T47D (cell line): Measurements from ENCODE around the gene UBE2J2.

Experiments used
- DNase-seq, 2 experiments: peaks; one replicate each; pipeline versions ENCODE4 v3.0.0 to v3.0.0-alpha.2; 2011 to 2012; ENCODE audit warnings: low read depth in 1 of 2, low spot score in 1 of 2
- JUND ChIP-seq: IDR thresholded peaks from 2 replicates; pipeline ENCODE4 v1.6.1; 2012; ENCODE audit warnings: low read depth
- in situ Hi-C: cut with HindIII; loops from 2 replicates; pipeline ENCODE4 v1.10.0; 2016; ENCODE audit warnings: low sequenced_read_pairs, low pct_unique_long_range_greater_than_20kb

UBE2J2 gene

DNA sequence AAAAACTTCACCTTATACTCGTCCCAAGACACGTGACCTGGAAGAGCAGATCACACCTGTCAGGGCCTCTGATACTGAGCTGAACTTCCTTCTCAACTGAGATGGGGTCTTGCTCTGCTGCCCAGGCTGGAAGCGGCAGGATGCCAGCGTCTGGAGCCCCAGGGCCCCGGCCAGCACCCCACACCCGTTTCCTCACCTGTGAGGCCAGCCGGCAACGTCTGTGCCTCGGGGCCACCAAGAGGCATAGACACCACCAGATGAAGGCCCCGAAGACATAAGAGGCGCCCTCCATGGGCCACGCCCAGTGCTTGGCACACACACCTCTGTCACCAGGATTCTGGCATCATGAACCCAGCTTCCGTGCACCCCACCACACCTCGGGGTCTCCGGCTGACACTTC, 50.3 kb downstream of the UBE2J2 start:
- DNase-seq, result no peak
- TF ChIP-seq JUND, result no peak
- in situ Hi-C loops, result no loop called here

DNA sequence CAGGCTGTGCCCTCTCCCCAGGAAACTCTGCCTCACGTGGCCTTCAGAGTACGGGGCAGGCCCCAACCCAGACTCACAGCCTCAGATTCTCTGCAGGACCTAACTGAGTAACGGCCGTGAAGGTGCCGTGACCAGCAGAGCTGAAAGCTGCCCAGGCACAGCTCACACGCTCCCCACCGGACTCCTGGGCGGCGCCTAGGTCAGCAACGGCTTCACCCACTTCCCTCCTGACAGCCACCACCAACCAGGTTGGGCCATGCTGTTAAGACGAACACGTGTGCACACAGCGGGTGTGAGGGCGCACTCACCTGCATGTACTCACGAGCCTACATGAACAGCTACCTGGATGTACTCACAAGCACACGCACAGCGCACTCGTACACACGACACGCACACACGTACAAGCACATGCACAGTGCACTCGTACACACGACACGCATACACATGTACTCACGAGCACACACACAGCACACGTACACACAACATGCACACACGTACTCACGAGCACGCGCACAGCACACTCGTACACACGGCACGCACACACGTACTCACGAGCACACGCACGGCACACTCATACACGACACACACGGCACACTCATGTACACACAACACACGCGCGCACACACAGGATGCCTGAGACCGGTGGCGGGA, 51.0 kb downstream of the UBE2J2 start:
- in situ Hi-C loops, result no loop called here
- no peak for DNase-seq
- no peak for TF ChIP-seq JUND

GRCh38 chr1:1221887-1222574, 51.6 kb downstream of the UBE2J2 start:
- DNase-seq, result no peak
- no peak for TF ChIP-seq JUND
- in situ Hi-C loops, result no loop called here

DNA sequence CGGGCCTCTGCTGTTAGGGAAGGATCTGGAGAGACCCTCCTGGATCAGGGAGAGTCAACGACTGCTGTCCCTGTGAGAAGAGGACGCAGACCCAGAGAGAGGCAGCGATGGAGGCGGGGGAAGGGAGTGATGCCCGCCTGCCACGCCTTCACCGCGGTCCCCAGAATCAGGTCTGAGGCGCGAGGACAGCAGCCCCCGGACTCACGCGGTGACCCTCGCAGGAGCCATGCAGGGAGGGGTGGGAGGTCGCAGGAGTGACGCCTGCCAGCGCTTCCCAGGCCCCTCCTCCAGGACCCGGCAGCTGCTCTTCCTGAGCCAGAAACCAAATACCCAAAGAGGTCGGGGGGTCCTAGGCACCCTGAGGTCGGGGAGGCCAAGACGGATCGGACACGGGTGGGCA, 53.5 kb downstream of the UBE2J2 start:
- no peak for DNase-seq
- in situ Hi-C loops, result no loop called here
- TF ChIP-seq JUND, result no peak

DNA sequence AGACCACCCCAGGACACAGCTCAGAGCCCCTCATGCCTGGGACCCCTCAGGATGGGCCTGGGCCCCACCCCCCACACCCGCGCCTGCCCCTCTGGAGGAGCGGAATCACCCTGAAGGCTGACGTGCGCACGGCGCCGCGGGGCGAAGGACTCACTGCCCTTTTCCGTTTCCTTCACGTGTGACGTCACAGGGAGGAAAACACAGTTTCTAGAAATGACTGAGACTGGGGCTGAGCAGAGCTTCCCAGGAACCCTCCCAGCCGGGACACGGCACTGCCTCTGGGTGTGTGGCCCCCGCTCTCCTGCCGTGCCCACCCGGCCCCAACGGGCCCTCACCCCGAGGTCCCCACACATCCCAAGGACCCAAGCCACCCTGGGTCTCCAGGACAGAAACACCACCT, 54.3 kb downstream of the UBE2J2 start:
- in situ Hi-C loops, result no loop called here
- no peak for DNase-seq
- TF ChIP-seq JUND, result no peak

DNA sequence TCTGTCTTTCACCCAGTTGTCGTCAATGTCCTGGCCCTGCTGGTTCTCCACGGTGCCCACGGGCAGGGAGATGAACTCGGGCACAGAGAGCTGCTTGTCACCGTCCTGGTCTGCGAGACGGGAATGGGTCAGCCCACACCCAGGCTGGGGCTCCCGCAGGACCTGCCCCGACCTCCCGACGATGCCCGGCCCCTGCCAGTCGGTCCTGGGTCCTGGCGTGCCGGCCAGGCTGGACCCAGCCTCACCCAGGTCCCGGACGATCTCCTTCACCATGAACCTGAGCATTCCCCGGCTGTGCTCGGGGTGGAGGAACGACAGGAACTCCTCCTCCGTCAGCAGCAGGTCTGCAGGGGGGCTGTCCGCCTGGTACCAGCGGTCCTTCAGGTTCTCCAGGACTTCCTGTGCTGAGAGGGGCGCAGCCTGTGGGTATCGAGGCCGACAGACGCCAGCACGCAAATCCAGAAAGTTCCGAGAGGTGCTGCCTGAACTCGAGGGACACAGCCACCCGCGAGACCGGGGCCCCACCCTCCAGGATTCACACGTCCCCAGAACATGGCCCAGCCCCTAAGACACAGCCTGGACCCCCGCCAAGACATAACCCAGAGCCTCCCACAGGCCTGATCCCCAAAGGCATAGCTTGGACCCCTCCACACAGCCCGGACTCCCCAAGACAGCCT, 55.0 kb downstream of the UBE2J2 start:
- in situ Hi-C loops, result no loop called here
- no peak for TF ChIP-seq JUND
- no peak for DNase-seq

DNA sequence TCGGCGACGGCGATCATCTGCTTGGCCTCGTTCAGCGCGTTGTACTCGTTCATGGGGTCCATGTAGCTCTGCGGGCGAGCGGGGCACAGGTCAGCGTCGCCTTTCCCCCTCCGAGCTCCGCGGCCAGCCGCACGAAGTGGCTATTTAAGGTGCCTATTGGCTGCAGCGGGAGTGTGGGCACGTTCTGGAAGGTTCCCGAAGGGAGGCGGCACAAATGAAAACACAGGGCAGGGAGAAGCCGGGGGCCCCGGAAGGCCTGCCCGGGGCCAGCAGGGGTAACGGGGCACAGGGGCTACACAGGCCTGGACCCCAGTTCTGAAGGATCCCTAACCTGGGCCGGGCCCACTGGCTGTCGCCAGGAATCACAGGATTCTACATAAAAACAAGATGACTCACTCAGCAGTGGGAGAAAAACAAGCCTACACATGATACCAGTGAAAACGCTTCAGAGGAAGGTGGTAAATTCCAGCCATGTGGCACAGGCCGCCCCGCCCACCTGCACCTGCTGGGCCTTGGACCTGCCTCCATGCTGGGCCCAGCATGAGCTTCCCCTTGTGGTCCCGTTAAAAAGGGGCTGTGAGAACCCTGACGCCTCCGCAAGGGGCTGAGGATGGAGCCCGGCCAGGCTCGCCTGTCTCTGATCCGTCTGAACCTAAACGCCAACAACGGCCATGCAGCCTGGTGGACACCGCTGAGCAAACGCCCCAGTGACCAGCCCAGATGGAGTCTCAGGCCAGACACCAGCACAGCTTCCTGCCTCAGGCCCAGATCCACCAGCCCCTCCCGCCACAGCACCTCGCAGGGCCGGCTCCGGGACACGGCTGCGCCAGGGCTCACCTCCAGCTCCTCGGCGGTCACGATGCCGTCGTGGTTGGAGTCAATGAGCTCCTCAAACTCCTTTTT, 55.8 kb downstream of the UBE2J2 start:
- DNase-seq, result no peak
- TF ChIP-seq JUND, result no peak
- in situ Hi-C loops, result no loop called here

- DNase-seq, result no peak
- TF ChIP-seq JUND, result no peak
- in situ Hi-C loops, result no loop called here
These were observed 56.7 kb downstream of the UBE2J2 start for GRCh38 chr1:1216770-1217620.

DNA sequence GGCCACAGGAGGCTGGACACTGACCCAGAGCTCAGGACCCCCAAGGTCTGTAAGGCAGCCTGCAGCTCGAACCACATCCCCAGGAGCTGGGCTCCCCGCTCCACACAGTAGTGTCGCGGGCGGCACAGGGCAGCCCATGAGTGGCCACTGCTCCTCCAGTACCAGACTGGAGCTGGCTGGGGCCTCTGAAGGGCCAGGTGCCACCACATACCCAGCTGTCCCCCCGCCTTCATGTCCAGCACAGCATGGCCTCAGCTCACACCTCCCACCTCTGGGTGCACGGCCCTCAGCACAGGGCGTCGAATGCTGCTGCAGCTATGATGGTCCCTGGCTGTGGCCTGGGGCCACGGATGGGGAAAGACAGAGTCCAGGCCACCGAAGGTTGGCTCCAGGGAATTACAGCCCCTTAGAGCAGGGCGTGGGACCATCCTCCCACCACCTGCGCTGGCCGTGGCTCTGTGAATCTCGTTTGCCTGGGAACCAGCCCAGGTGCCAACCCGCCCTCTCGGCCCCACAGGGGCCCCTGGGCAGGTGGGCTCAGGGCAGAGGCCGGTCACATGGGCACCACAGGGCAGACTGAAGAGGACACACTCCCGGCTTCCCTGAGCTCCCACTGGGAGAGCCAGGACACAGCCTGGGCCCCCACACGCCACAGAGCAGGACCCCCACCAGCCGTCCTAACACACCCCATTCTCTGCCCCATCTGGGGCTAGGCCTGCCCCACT, 57.6 kb downstream of the UBE2J2 start:
- TF ChIP-seq JUND, result no peak
- DNase-seq, result no peak
- in situ Hi-C loops, result no loop called here

GRCh38 chr1:1215080-1215676, 58.5 kb downstream of the UBE2J2 start:
- in situ Hi-C loops, result no loop called here
- DNase-seq, result no peak
- TF ChIP-seq JUND, result no peak
